ENCODE data around the gene CHP1.
A peak's percentile ranks its signal among the peaks of the same experiment; 100 is the strongest.
"Not testable (repeated sequence)": the region's sequence is repeated elsewhere in the genome, so short reads cannot be mapped to it uniquely, and the experiment has no call there.

The CHP1 gene

GRCh38 chr15:41256577-41257038 lies 25.5 kb downstream of the CHP1 start:
- DNase-seq (ENCODE audit: low read depth) = no peak

GRCh38 chr15:41258750-41259471 lies 27.8 kb downstream of the CHP1 start:
- no peak for DNase-seq (ENCODE audit: low read depth)

- no peak for DNase-seq (ENCODE audit: low read depth)
These were observed 28.6 kb downstream of the CHP1 start for GRCh38 chr15:41259546-41260189.

- not testable (repeated sequence) for DNase-seq (ENCODE audit: low read depth)
These were observed 29.9 kb downstream of the CHP1 start for GRCh38 chr15:41260924-41261323.

GRCh38 chr15:41262571-41262970 lies 31.5 kb downstream of the CHP1 start:
- DNase-seq (ENCODE audit: low read depth) = no peak

GRCh38 chr15:41263891-41264351 lies 32.9 kb downstream of the CHP1 start:
- DNase-seq (ENCODE audit: low read depth) = no peak

GRCh38 chr15:41269887-41270286 lies 38.8 kb downstream of the CHP1 start:
- no peak for DNase-seq (ENCODE audit: low read depth)

GRCh38 chr15:41276831-41277230 lies 45.8 kb downstream of the CHP1 start:
- DNase-seq (ENCODE audit: low read depth) = no peak

- no peak for DNase-seq (ENCODE audit: low read depth)
These were observed 47.3 kb downstream of the CHP1 start for GRCh38 chr15:41278319-41278718.

- no peak for DNase-seq (ENCODE audit: low read depth)
These were observed 48.6 kb downstream of the CHP1 start for GRCh38 chr15:41279535-41280283.

GRCh38 chr15:41281236-41281635 lies 50.2 kb downstream of the CHP1 start:
- no peak for DNase-seq (ENCODE audit: low read depth)

GRCh38 chr15:41282436-41282835 lies 51.4 kb downstream of the CHP1 start:
- DNase-seq (ENCODE audit: low read depth) = not testable (repeated sequence)

GRCh38 chr15:41282980-41283652 lies 52.0 kb downstream of the CHP1 start:
- not testable (repeated sequence) for DNase-seq (ENCODE audit: low read depth)

GRCh38 chr15:41283653-41284426 lies 52.8 kb downstream of the CHP1 start:
- DNase-seq (ENCODE audit: low read depth) = peak; percentile 97

- peak; percentile 2 for DNase-seq (ENCODE audit: low read depth)
These were observed 53.5 kb downstream of the CHP1 start for GRCh38 chr15:41284427-41285177.

- no peak for DNase-seq (ENCODE audit: low read depth)
These were observed 54.2 kb downstream of the CHP1 start for GRCh38 chr15:41285285-41285684.

GRCh38 chr15:41286665-41287333 lies 55.7 kb downstream of the CHP1 start:
- no peak for DNase-seq (ENCODE audit: low read depth)

GRCh38 chr15:41288464-41288863 lies 57.4 kb downstream of the CHP1 start:
- DNase-seq (ENCODE audit: low read depth) = no peak

- no peak for DNase-seq (ENCODE audit: low read depth)
These were observed 58.9 kb downstream of the CHP1 start for GRCh38 chr15:41289953-41290352.

- no peak for DNase-seq (ENCODE audit: low read depth)
These were observed 60.1 kb downstream of the CHP1 start for GRCh38 chr15:41291065-41291631.
